Bronchial epithelial cell (primary cell): ENCODE data around the gene HLA-DRA. TPM values are rescaled to one million over a fixed set of nuclear protein-coding genes. Genes with fewer than 3 reads are reported as not detected.

Experiments used
- DNase-seq: peaks from one replicate; pipeline ENCODE4 v3.0.0-alpha.2; 2010; ENCODE audit warnings: low read depth
- FAIRE-seq: peaks from 2 replicates; lab custom pipeline; 2011; peaks lifted over from hg19 to GRCh38; lab: Jason Lieb, UNC
- H3K27me3 ChIP-seq: 2 replicates; pipeline ENCODE4 v1.5.1; 2011; ENCODE audit warnings: low read length; ENCODE audit not compliant: control insufficient read depth, insufficient read depth
- H3K36me3 ChIP-seq: 2 replicates; pipeline ENCODE4 v1.5.1; 2011; ENCODE audit warnings: low read length; ENCODE audit not compliant: control insufficient read depth, insufficient read depth
- H3K4me3 ChIP-seq: 2 replicates; pipeline ENCODE4 v1.5.1; 2011; ENCODE audit warnings: mild to moderate bottlenecking, low read depth, low read length, control low read depth
- CTCF ChIP-seq: IDR thresholded peaks from 2 replicates; pipeline ENCODE4 v1.5.1; 2011; ENCODE audit warnings: mild to moderate bottlenecking, moderate library complexity, low read length, control low read depth, inconsistent platforms; ENCODE audit not compliant: insufficient read depth, severe bottlenecking
- total RNA-seq: library from RNA; depleted of rRNA; stranded (reverse); fragments of >200 nt; gene quantifications from 2 replicates; pipeline ENCODE4 v1.2.1, GENCODE V29; 2014

Gene HLA-DRA
- total RNA-seq: 0.13 TPM in 1 of 2 replicates, not detected in the other

DNA sequence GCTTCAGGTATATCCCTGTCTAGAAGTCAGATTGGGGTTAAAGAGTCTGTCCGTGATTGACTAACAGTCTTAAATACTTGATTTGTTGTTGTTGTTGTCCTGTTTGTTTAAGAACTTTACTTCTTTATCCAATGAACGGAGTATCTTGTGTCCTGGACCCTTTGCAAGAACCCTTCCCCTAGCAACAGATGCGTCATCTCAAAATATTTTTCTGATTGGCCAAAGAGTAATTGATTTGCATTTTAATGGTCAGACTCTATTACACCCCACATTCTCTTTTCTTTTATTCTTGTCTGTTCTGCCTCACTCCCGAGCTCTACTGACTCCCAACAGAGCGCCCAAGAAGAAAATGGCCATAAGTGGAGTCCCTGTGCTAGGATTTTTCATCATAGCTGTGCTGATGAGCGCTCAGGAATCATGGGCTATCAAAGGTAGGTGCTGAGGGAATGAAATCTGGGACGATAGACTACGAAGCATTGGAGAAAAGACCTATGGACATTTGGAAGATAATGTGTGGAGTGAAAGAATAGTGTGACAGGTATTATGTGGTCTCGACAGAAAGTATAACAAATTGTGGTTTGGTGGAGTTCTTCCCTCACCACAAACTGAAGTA lies at the start of gene HLA-DRA:
TSS of gene HLA-DRA (plus strand) at position 286 of the 613 bp plus-strand sequence. CDS start at position 350, 64 bp downstream.
- DNase-seq (peak; percentile 67), FAIRE-seq (no peak)
- Histone ChIP-seq H3K4me3 (no peak within 1 kb of the TSS), H3K27me3 (no peaks in the 10 kb centered on the region), H3K36me3 (no peaks in the 10 kb centered on the region)
- no peak for TF ChIP-seq CTCF

GRCh38 chr6:32391505-32391904 lies 48.2 kb upstream of the HLA-DRA start:
- FAIRE-seq (no peak), DNase-seq (no peak)
- no peaks in the 10 kb centered on the region for H3K27me3 ChIP-seq
- H3K36me3 ChIP-seq: no peaks in the 10 kb centered on the region
- TF ChIP-seq CTCF: no peak
- H3K4me3 ChIP-seq: no peak overlapping the region

- no peaks in the 10 kb centered on the region for H3K27me3 ChIP-seq
- no peaks in the 10 kb centered on the region for H3K36me3 ChIP-seq
- FAIRE-seq (no peak), DNase-seq (peak; percentile 86)
- TF ChIP-seq CTCF: no peak
- H3K4me3 ChIP-seq: no peak overlapping the region
Observed at GRCh38 chr6:32393665-32394420, 45.8 kb upstream of the HLA-DRA start.

GRCh38 chr6:32396028-32396427 lies 43.7 kb upstream of the HLA-DRA start:
- no peaks in the 10 kb centered on the region for H3K27me3 ChIP-seq
- FAIRE-seq (no peak), DNase-seq (no peak)
- no peak for TF ChIP-seq CTCF
- no peak overlapping the region for H3K4me3 ChIP-seq
- H3K36me3 ChIP-seq: no peaks in the 10 kb centered on the region

DNA sequence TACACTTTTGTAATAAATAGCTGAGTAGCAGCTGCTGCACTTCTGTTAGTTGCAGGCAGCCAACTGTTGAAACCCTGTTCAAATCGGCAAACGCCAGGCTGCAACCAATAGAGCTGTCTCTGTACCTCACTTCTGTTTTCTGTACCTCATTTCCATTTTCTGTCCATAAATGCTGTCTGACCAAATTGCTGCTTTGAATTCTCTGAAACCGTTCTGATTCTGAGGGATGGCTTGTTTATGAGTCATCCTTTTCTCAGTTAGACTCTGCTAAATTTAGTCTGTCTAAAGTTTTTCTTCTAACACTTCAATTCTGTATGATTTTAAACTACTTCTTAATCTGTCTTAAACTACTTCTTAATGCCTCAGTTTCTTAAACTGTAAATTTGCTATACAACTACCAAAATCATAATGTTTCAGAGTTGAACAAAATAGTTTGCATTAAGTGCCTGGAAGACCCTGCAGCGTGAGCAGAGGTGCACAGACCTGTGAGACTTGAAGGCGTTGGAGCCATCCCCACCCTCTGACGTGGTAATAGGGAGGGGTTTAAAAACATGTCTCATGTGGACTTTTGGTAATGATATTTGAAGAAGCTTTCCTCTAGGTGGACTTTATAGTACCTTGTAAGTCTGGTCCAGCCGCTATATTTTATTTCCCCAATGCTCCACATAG lies 42.3 kb upstream of the HLA-DRA start:
- Histone ChIP-seq H3K36me3 (no peaks in the 10 kb centered on the region), H3K4me3 (no peak overlapping the region), H3K27me3 (no peaks in the 10 kb centered on the region)
- no peak for TF ChIP-seq CTCF
- DNase-seq (peak; percentile 7), FAIRE-seq (no peak)
